Mesenchymal stem cell (in vitro differentiated cells and primary cell): ENCODE results near the gene CHEK2.
"Not testable (repeated sequence)": the region's sequence is repeated elsewhere in the genome, so short reads cannot be mapped to it uniquely, and the experiment has no call there.

Experiments used
- DNase-seq: peaks from one replicate; pipeline ENCODE4 v3.0.0-alpha.2; 2013
- H2AFZ ChIP-seq: one replicate; pipeline ENCODE4 v1.6.1; 2013; ENCODE audit warnings: low read depth, mild to moderate bottlenecking, control low read depth, inconsistent platforms, low read length, moderate library complexity
- H2AK5ac ChIP-seq: 2 replicates; pipeline ENCODE4 v1.6.1; 2013; ENCODE audit warnings: low read length, moderate library complexity, mild to moderate bottlenecking, inconsistent platforms; ENCODE audit not compliant: severe bottlenecking
- H2BK120ac ChIP-seq: one replicate; pipeline ENCODE4 v1.6.1; 2013; ENCODE audit warnings: low read depth, mild to moderate bottlenecking, inconsistent platforms, low read length, moderate library complexity
- H2BK12ac ChIP-seq, 2 experiments: one replicate each; pipeline ENCODE4 v1.6.1; 2013; ENCODE audit warnings: inconsistent platforms in 2 of 2, low read length in 2 of 2, mild to moderate bottlenecking in 2 of 2, moderate library complexity in 2 of 2, control low read depth in 1 of 2
- H2BK15ac ChIP-seq: one replicate; pipeline ENCODE4 v1.6.1; 2013; ENCODE audit warnings: mild to moderate bottlenecking, low read depth, inconsistent platforms; ENCODE audit not compliant: poor library complexity, severe bottlenecking
- H2BK5ac ChIP-seq: 2 replicates; pipeline ENCODE4 v1.6.1; 2013; ENCODE audit warnings: low read depth, mild to moderate bottlenecking, low read length, control low read depth, inconsistent platforms; ENCODE audit not compliant: poor library complexity, severe bottlenecking
- H3K14ac ChIP-seq, 2 experiments: one replicate each; pipeline ENCODE4 v1.6.1; 2013; ENCODE audit warnings: inconsistent platforms in 2 of 2, low read length in 2 of 2, control low read depth in 1 of 2, mild to moderate bottlenecking in 1 of 2, moderate library complexity in 1 of 2
- H3K18ac ChIP-seq, 2 experiments: one replicate each; pipeline ENCODE4 v1.6.1; 2013; ENCODE audit warnings: inconsistent platforms in 2 of 2, low read length in 2 of 2, control low read depth in 1 of 2, low read depth in 1 of 2, mild to moderate bottlenecking in 1 of 2
- H3K23ac ChIP-seq, 2 experiments: one replicate each; pipeline ENCODE4 v1.6.1; 2013; ENCODE audit warnings: inconsistent platforms in 2 of 2, low read length in 2 of 2, mild to moderate bottlenecking in 2 of 2, moderate library complexity in 2 of 2, control low read depth in 1 of 2
- H3K27ac ChIP-seq: 2 replicates; pipeline ENCODE4 v1.5.1; 2013; ENCODE audit warnings: mild to moderate bottlenecking, moderate library complexity, low read length, control low read depth, inconsistent platforms; ENCODE audit not compliant: poor library complexity, severe bottlenecking
- H3K27me3 ChIP-seq, 2 experiments: 2 replicates each; pipeline versions ENCODE4 v1.6.1 to v1.7.0; 2013; ENCODE audit warnings: low read length in 2 of 2, mild to moderate bottlenecking in 2 of 2, moderate library complexity in 2 of 2, control low read depth in 1 of 2, inconsistent platforms in 1 of 2; ENCODE audit not compliant: control insufficient read depth in 1 of 2, insufficient read depth in 1 of 2
- H3K36me3 ChIP-seq, 2 experiments: 2 replicates each; pipeline versions ENCODE4 v1.6.1 to v1.7.0; 2013; ENCODE audit warnings: low read length in 2 of 2, control low read depth in 1 of 2, inconsistent platforms in 1 of 2, low read depth in 1 of 2, mild to moderate bottlenecking in 1 of 2; ENCODE audit not compliant: insufficient read depth in 2 of 2, control insufficient read depth in 1 of 2
- H3K4ac ChIP-seq, 2 experiments: one replicate each; pipeline ENCODE4 v1.6.1; 2013; ENCODE audit warnings: inconsistent platforms in 2 of 2, low read length in 2 of 2, mild to moderate bottlenecking in 2 of 2, moderate library complexity in 2 of 2, control low read depth in 1 of 2, low read depth in 1 of 2
- H3K4me1 ChIP-seq: 2 replicates; pipeline ENCODE4 v1.6.1; 2013; ENCODE audit warnings: low read depth, low read length, control low read depth; ENCODE audit not compliant: control insufficient read depth, insufficient read depth
- H3K4me2 ChIP-seq: 2 replicates; pipeline ENCODE4 v1.6.1; 2013; ENCODE audit warnings: low read length, mild to moderate bottlenecking, inconsistent platforms; ENCODE audit not compliant: poor library complexity, severe bottlenecking
- H3K4me3 ChIP-seq, 2 experiments: 2 replicates each; pipeline versions ENCODE4 v1.5.1 to v1.7.0; 2013; ENCODE audit warnings: low read length in 2 of 2, mild to moderate bottlenecking in 2 of 2, control low read depth in 1 of 2, low read depth in 1 of 2; ENCODE audit not compliant: insufficient read depth in 1 of 2
- H3K79me1 ChIP-seq: replicated peaks from 2 replicates; pipeline ENCODE4 v1.6.1; 2013; ENCODE audit warnings: mild to moderate bottlenecking, control low read depth, low read length, inconsistent platforms; ENCODE audit not compliant: poor library complexity, severe bottlenecking
- H3K9ac ChIP-seq: 2 replicates; pipeline ENCODE4 v1.7.0; 2013; ENCODE audit warnings: mild to moderate bottlenecking, low read length, moderate library complexity
- H3K9me3 ChIP-seq: 2 replicates; pipeline ENCODE4 v1.7.0; 2013; ENCODE audit warnings: mild to moderate bottlenecking, low read length; ENCODE audit not compliant: control insufficient read depth
- H4K8ac ChIP-seq: one replicate; pipeline ENCODE4 v1.6.1; 2013; ENCODE audit warnings: inconsistent platforms, mild to moderate bottlenecking, low read length, moderate library complexity
- H4K91ac ChIP-seq: one replicate; pipeline ENCODE4 v1.6.1; 2013; ENCODE audit warnings: mild to moderate bottlenecking, low read length, inconsistent platforms
- WGBS: methylation state at CpG from one replicate; pipeline ENCODE4 v1.1.7; 2013; ENCODE audit warnings: mixed read lengths; 5-methylcytosine and 5-hydroxymethylcytosine counted together

CHEK2 gene

GRCh38 chr22:28702891-28703290, 38.7 kb downstream of the CHEK2 start:
- Histone ChIP-seq H2AK5ac (no peak overlapping the region), H3K27ac (no peak overlapping the region), H3K4me1 (peaks cover 1% of the 10 kb centered on the region), H3K14ac (no peak overlapping the region), H3K18ac (no peak overlapping the region), H3K4me3 (no peak overlapping the region), H2BK120ac (no peak overlapping the region), H3K79me1 (no peaks in the 10 kb centered on the region), H2BK12ac (no peak overlapping the region), H2BK15ac (no peak overlapping the region), H2BK5ac (no peak overlapping the region), H3K4me2 (no peak overlapping the region), H4K8ac (no peak overlapping the region), H3K4ac (no peak overlapping the region), H2AFZ (no peak overlapping the region), H4K91ac (no peak overlapping the region), H3K9me3 (no peaks in the 10 kb centered on the region), H3K27me3 (no peaks in the 10 kb centered on the region), H3K23ac (no peak overlapping the region), H3K36me3 (peaks cover 2 to 50% of the 10 kb centered on the region in 2 experiments), H3K9ac (no peak overlapping the region)
- DNase-seq, result no peak
- no CpG with 5 or more reads among the region's 2 CpGs for WGBS

DNA sequence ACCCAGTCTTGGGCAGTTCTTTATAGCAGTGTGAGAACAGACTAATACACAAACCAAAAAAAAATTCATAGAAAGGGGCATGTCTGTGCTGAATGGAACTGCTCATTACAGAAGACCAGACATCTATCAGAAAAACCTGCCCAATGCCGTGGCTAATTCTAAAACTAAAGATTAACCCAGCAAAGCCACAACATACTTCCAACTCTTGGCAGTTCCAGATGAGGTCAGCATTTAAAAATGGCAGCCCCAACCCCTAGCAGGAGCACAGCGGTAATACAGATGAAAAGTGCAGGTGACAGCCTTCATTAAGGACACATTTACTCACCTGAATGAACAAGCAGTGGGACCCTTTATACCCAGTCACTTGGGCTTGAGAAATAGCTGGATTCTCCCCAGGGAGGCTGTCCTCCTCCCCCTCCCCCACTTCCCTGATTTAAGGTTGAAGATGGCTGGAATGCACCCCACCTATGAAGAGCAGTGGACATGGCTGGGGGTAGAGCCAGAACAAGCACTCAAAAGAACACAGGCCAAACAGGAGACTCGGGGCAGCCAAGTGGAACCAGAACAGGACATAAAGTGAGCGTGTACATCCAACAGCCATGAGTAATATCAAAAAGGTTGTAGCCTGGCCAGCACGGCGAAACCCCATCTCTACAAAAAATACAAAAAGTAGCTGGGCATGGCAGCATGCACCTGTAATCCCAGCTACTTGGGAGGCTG, 48.4 kb downstream of the CHEK2 start:
- not testable (repeated sequence) for H3K9me3 ChIP-seq, H3K27me3 ChIP-seq, H2BK12ac ChIP-seq, H3K4ac ChIP-seq, H3K79me1 ChIP-seq, H4K91ac ChIP-seq, H2BK15ac ChIP-seq, H3K9ac ChIP-seq, H2AFZ ChIP-seq, H4K8ac ChIP-seq, H3K4me1 ChIP-seq, H2AK5ac ChIP-seq, H2BK120ac ChIP-seq, DNase-seq, H3K18ac ChIP-seq, H3K23ac ChIP-seq, H3K14ac ChIP-seq, H3K4me2 ChIP-seq, H3K4me3 ChIP-seq
- WGBS, result over 99% methylated on average over 6 of the region's 6 CpGs
- Histone ChIP-seq H2BK5ac (peak overlapping the region; percentile 22), H3K36me3 (peaks cover 0 to 27% of the 10 kb centered on the region in 2 experiments), H3K27ac (peak overlapping the region; percentile 83)

DNA sequence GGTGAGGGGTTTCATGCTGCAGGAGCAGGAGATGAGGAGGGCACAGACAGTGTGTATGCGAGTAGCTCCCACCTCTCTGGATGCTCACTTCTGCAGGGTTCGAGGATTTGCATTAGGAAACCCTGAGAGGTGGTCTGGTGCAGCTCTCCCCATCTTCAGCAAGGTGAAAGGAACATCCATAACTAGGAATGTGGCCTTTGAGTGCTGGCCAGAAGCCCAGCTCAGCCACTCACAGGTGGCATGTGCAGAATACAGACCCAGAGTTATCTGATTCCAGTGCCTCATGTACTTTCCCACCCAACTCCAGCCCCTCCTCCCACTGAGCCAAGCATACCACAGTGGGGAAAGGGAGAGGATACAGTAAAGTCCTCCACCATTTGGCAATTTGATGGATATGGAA, 51.8 kb downstream of the CHEK2 start:
- H3K27me3 ChIP-seq, H3K27ac ChIP-seq, H3K9ac ChIP-seq, H2AFZ ChIP-seq, H3K4ac ChIP-seq, H3K4me1 ChIP-seq, H3K14ac ChIP-seq, H3K4me3 ChIP-seq, H3K18ac ChIP-seq, H3K79me1 ChIP-seq, H3K23ac ChIP-seq, DNase-seq, H2BK5ac ChIP-seq, H3K9me3 ChIP-seq, H3K4me2 ChIP-seq, H2BK15ac ChIP-seq, H2AK5ac ChIP-seq, H4K91ac ChIP-seq, H4K8ac ChIP-seq, H2BK120ac ChIP-seq, H2BK12ac ChIP-seq: not testable (repeated sequence)
- H3K36me3 ChIP-seq, result peaks cover 0 to 25% of the 10 kb centered on the region in 2 experiments
- WGBS, result 100% methylated on average over 2 of the region's 2 CpGs

GRCh38 chr22:28682966-28683365, 58.7 kb downstream of the CHEK2 start:
- H3K18ac ChIP-seq, H4K91ac ChIP-seq, H3K9ac ChIP-seq, H2BK120ac ChIP-seq, H3K23ac ChIP-seq, H3K79me1 ChIP-seq, H2AFZ ChIP-seq, H4K8ac ChIP-seq, H3K27me3 ChIP-seq, H3K4me1 ChIP-seq, H3K27ac ChIP-seq, H2BK15ac ChIP-seq, H2BK12ac ChIP-seq, H3K4me3 ChIP-seq, H2BK5ac ChIP-seq, H3K4ac ChIP-seq, DNase-seq, H3K14ac ChIP-seq, H2AK5ac ChIP-seq, H3K9me3 ChIP-seq, H3K4me2 ChIP-seq: not testable (repeated sequence)
- peaks cover 0 to 12% of the 10 kb centered on the region in 2 experiments for H3K36me3 ChIP-seq
- 84% methylated on average over 2 of the region's 4 CpGs for WGBS
